ENCODE data around the gene UBE2Z.

GRCh38 chr17:48960834-48961515 is 52.8 kb downstream of the UBE2Z start:
- TF ChIP-seq CTCF (tag by site-specific recombination; IDR thresholded peaks at IDR 0.05) (no peak), HOXA7 (CRISPR knock-in tag; IDR thresholded peaks at IDR 0.05; ENCODE audit: borderline replicate concordance) (no peak), ZBTB17 (tag by site-specific recombination; IDR thresholded peaks at IDR 0.05) (peak; percentile 79), ZNF518A (tag by site-specific recombination; conservative IDR thresholded peaks at IDR 0.05; ENCODE audit: low read depth) (no peak)

Data from HEK293 (cell line).